Measurements from ENCODE around the gene PRR14L. TPM values are rescaled to one million over a fixed set of nuclear protein-coding genes. Genes with fewer than 3 reads are reported as not detected.

PRR14L gene
- polyA plus RNA-seq, 1 of the 3 experiments (the other 2 are of a cell fraction): 5.9 TPM

GRCh38 chr22:31732089-31732829 lies 17.7 kb downstream of the PRR14L start:
- H4K20me1 ChIP-seq (ENCODE audit: insufficient read depth): peaks cover 12% of the 10 kb centered on the region; the same call in 1 of the 2 replicates
- H3K27ac ChIP-seq (ENCODE audit: low read depth in 2 of 2, low read length in 1 of 2): no peak overlapping the region
- DNase-seq: no peak
- H3K27me3 ChIP-seq (ENCODE audit: insufficient read depth): no peaks in the 10 kb centered on the region
- H3K9me3 ChIP-seq: no peaks in the 10 kb centered on the region
- H3K4me1 ChIP-seq (ENCODE audit: control insufficient read depth in 1 of 2, insufficient read depth in 2 of 2, low read depth in 1 of 2, low read length in 1 of 2): peaks cover 4 to 8% of the 10 kb centered on the region in 2 experiments; a peak in 2 of 4 replicates
- no peak for TF ChIP-seq MAX (IDR thresholded peaks at IDR 0.05; ENCODE audit: low read depth)
- no peak for TF ChIP-seq MEF2A (IDR thresholded peaks at IDR 0.05; ENCODE audit: borderline replicate concordance, low read depth)
- TF ChIP-seq NFIC (IDR thresholded peaks at IDR 0.05; ENCODE audit: borderline replicate concordance): no peak
- no peak for TF ChIP-seq EZH2phosphoT487 (IDR thresholded peaks at IDR 0.05; ENCODE audit: borderline replicate concordance, low read depth)
- no peak for TF ChIP-seq RFX5 (IDR thresholded peaks at IDR 0.05; ENCODE audit: low read length)
- no peak for TF ChIP-seq CHD2 (IDR thresholded peaks at IDR 0.05; ENCODE audit: low read length, partially characterized antibody)
- TF ChIP-seq MXI1 (IDR thresholded peaks at IDR 0.05; ENCODE audit: low read depth, low read length): no peak
- no peaks in the 10 kb centered on the region for H3F3A ChIP-seq (replicated peaks; ENCODE audit: insufficient read depth)
- no peak overlapping the region for H2AFZ ChIP-seq (ENCODE audit: low read depth)
- H3K4me2 ChIP-seq: no peak overlapping the region
- ChIA-PET CTCF (no interaction called here), POLR2A (no interaction called here)
- H3K4me3 ChIP-seq (ENCODE audit: low read depth in 2 of 2, low read length in 1 of 2): no peak overlapping the region
- no peak overlapping the region for H3K9ac ChIP-seq
- peaks cover 94% of the 10 kb centered on the region for H3K79me2 ChIP-seq (ENCODE audit: insufficient read depth)
- H3K36me3 ChIP-seq (replicated peaks in 1 of 2; ENCODE audit: control insufficient read depth in 1 of 2, insufficient read depth in 2 of 2, low read length in 1 of 2): peaks cover 0 to 9% of the 10 kb centered on the region in 2 experiments
- WGBS (ENCODE audit: low lambda C conversion rate): 82% methylated on average over 2 of the region's 2 CpGs
- H3K9me2 ChIP-seq: no peaks in the 10 kb centered on the region

- Histone ChIP-seq H4K20me1 (ENCODE audit: insufficient read depth) (peaks cover 16% of the 10 kb centered on the region; the same call in 1 of the 2 replicates), H3K9ac (no peak overlapping the region), H3K4me3 (ENCODE audit: low read depth in 2 of 2, low read length in 1 of 2) (no peak overlapping the region), H3K4me1 (ENCODE audit: control insufficient read depth in 1 of 2, insufficient read depth in 2 of 2, low read depth in 1 of 2, low read length in 1 of 2) (peaks cover 4 to 6% of the 10 kb centered on the region in 2 experiments; a peak in 2 of 4 replicates), H3K36me3 (replicated peaks in 1 of 2; ENCODE audit: control insufficient read depth in 1 of 2, insufficient read depth in 2 of 2, low read length in 1 of 2) (peaks cover 6 to 15% of the 10 kb centered on the region in 2 experiments), H2AFZ (ENCODE audit: low read depth) (no peak overlapping the region), H3K27ac (ENCODE audit: low read depth in 2 of 2, low read length in 1 of 2) (no peak overlapping the region), H3F3A (replicated peaks; ENCODE audit: insufficient read depth) (no peaks in the 10 kb centered on the region), H3K27me3 (ENCODE audit: insufficient read depth) (no peaks in the 10 kb centered on the region), H3K4me2 (no peak overlapping the region), H3K9me2 (no peaks in the 10 kb centered on the region), H3K79me2 (ENCODE audit: insufficient read depth) (peaks cover 91% of the 10 kb centered on the region), H3K9me3 (no peaks in the 10 kb centered on the region)
- TF ChIP-seq FOSL2 (IDR thresholded peaks at IDR 0.05; ENCODE audit: borderline replicate concordance, low read depth): no peak
- TF ChIP-seq POLR2AphosphoS5 (IDR thresholded peaks at IDR 0.05; ENCODE audit: low read depth, low read length): no peak
- no peak for TF ChIP-seq RXRA (IDR thresholded peaks at IDR 0.05; ENCODE audit: borderline replicate concordance, low read depth)
- no peak for TF ChIP-seq RCOR1 (IDR thresholded peaks at IDR 0.05; ENCODE audit: low read length)
- TF ChIP-seq MEF2A (IDR thresholded peaks at IDR 0.05; ENCODE audit: borderline replicate concordance, low read depth): no peak
- TF ChIP-seq TCF12 (IDR thresholded peaks at IDR 0.05): no peak
- TF ChIP-seq IRF3 (IDR thresholded peaks at IDR 0.05; ENCODE audit: low read depth, low read length): no peak
- no peak for DNase-seq
- ChIA-PET POLR2A (no interaction called here), CTCF (interaction anchor here (0.6 to 1.3 kb wide), 3 partner anchors 10 to 240 kb away, joined by 3 to 6 read pairs (median 3); no protein-coding TSS in a partner anchor)
- 91% methylated on average over 8 of the region's 8 CpGs for WGBS (ENCODE audit: low lambda C conversion rate)
These were observed 19.6 kb downstream of the PRR14L start for GRCh38 chr22:31730344-31730711.
